ENCODE results near the gene PTTG1IP.
A peak's percentile ranks its signal among the peaks of the same experiment; 100 is the strongest.

GRCh38 chr21:44845418-44846223 is 27.9 kb downstream of the PTTG1IP start:
- TF ChIP-seq POLR2A (IDR thresholded peaks at IDR 0.05), result no peak
- TF ChIP-seq, protein P1, sequence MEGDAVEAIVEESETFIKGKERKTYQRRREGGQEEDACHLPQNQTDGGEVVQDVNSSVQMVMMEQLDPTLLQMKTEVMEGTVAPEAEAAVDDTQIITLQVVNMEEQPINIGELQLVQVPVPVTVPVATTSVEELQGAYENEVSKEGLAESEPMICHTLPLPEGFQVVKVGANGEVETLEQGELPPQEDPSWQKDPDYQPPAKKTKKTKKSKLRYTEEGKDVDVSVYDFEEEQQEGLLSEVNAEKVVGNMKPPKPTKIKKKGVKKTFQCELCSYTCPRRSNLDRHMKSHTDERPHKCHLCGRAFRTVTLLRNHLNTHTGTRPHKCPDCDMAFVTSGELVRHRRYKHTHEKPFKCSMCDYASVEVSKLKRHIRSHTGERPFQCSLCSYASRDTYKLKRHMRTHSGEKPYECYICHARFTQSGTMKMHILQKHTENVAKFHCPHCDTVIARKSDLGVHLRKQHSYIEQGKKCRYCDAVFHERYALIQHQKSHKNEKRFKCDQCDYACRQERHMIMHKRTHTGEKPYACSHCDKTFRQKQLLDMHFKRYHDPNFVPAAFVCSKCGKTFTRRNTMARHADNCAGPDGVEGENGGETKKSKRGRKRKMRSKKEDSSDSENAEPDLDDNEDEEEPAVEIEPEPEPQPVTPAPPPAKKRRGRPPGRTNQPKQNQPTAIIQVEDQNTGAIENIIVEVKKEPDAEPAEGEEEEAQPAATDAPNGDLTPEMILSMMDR (IDR thresholded peaks at IDR 0.05), result peak in 3 of 6 experiments; percentile 5 to 11 (median 8)
